OCI-LY3 (cell line): ENCODE data around the gene DENND2C.

Source experiments
- H2AFZ ChIP-seq: fragments of 200-600, 300-600 bp; shearing (Covaris generic); 2 replicates; pipeline ENCODE4 v1.6.0; 2014; ENCODE audit warnings: antibody characterized with exemption, low read depth, low read length
- H3K27ac ChIP-seq: fragments of 200-600, 300-600 bp; sonication (generic); 2 replicates; pipeline ENCODE4 v1.5.1; 2014; ENCODE audit warnings: mild to moderate bottlenecking, low read length, moderate library complexity, mixed read lengths
- H3K27me3 ChIP-seq: fragments of 200-600, 300-600 bp; sonication (generic); 2 replicates; pipeline ENCODE4 v1.6.1; 2014; ENCODE audit warnings: low read depth, low read length, mixed read lengths
- H3K36me3 ChIP-seq: fragments of 200-600, 300-600 bp; sonication (generic); replicated peaks from 2 replicates; pipeline ENCODE3; 2014; ENCODE audit warnings: low read depth, low read length, mixed read lengths
- H3K4me1 ChIP-seq: fragments of 300-600, 200-600 bp; sonication (generic); 2 replicates; pipeline ENCODE4 v1.6.1; 2014; ENCODE audit warnings: low read length, mixed read lengths
- H3K4me2 ChIP-seq: fragments of 200-600, 300-600 bp; sonication (generic); 2 replicates; pipeline ENCODE4 v1.6.1; 2014; ENCODE audit warnings: low read length, mixed read lengths
- H3K4me3 ChIP-seq: fragments of 300-600, 200-600 bp; sonication (generic); 2 replicates; pipeline ENCODE4 v1.5.1; 2014; ENCODE audit warnings: antibody characterized with exemption, mild to moderate bottlenecking, low read length, moderate library complexity
- H3K79me2 ChIP-seq: fragments of 300-600, 200-600 bp; shearing (Covaris generic); 2 replicates; pipeline ENCODE4 v1.6.1; 2014; ENCODE audit warnings: mild to moderate bottlenecking, low read length, mixed read lengths
- H3K9ac ChIP-seq: fragments of 300-600, 200-600 bp; shearing (Covaris generic); 2 replicates; pipeline ENCODE4 v1.6.0; 2014; ENCODE audit warnings: mild to moderate bottlenecking, low read length, moderate library complexity
- H3K9me3 ChIP-seq: fragments of 200-600, 300-600 bp; shearing (Covaris generic); 2 replicates; pipeline ENCODE4 v1.6.1; 2014; ENCODE audit warnings: low read length, mixed read lengths; ENCODE audit not compliant: insufficient read depth
- H4K20me1 ChIP-seq: fragments of 200-600, 300-600 bp; sonication (generic); 2 replicates; pipeline ENCODE4 v1.6.1; 2016; ENCODE audit warnings: low read length, mixed read lengths; ENCODE audit not compliant: insufficient read depth
- CTCF ChIP-seq: fragments of 200-600, 300-600 bp; sonication (generic); IDR thresholded peaks from 2 replicates; pipeline ENCODE4 v1.5.1; 2014; ENCODE audit warnings: antibody characterized with exemption, low read length, low read depth
- EZH2phosphoT487 ChIP-seq: fragments of 200-600 bp; shearing (Covaris generic); IDR thresholded peaks from 2 replicates; pipeline ENCODE4 v1.6.1; 2018; ENCODE audit warnings: antibody characterized with exemption, mixed run types, low read depth

DENND2C gene

GRCh38 chr1:114671011-114671938 lies 1.4 kb upstream of the DENND2C start:
- no peak overlapping the region for H3K9ac ChIP-seq
- no peaks in the 10 kb centered on the region for H3K9me3 ChIP-seq
- H3K4me3 ChIP-seq, result peak overlapping the region; percentile 86
- TF ChIP-seq EZH2phosphoT487, result no peak
- peak; percentile 47 for TF ChIP-seq CTCF
- H3K4me2 ChIP-seq, result 0 out of 2 replicates have a peak overlapping the region, but pooled peaks have one; percentile 35
- no peaks in the 10 kb centered on the region for H3K79me2 ChIP-seq
- peaks cover 5% of the 10 kb centered on the region; the same call in 1 of the 2 replicates for H3K4me1 ChIP-seq
- no peak overlapping the region for H2AFZ ChIP-seq
- no peaks in the 10 kb centered on the region for H4K20me1 ChIP-seq
- no peaks in the 10 kb centered on the region for H3K36me3 ChIP-seq
- H3K27me3 ChIP-seq, result peaks cover 9% of the 10 kb centered on the region; the same call in 1 of the 2 replicates
- H3K27ac ChIP-seq, result no peak overlapping the region

GRCh38 chr1:114670083-114671010 lies 498 bp upstream of the DENND2C start:
- H3K4me1 ChIP-seq, result peaks cover 5% of the 10 kb centered on the region; the same call in 1 of the 2 replicates
- no peaks in the 10 kb centered on the region for H3K9me3 ChIP-seq
- TF ChIP-seq EZH2phosphoT487 (no peak), CTCF (no peak)
- peak overlapping the region; percentile 83 for H2AFZ ChIP-seq
- H3K36me3 ChIP-seq, result no peaks in the 10 kb centered on the region
- H3K79me2 ChIP-seq, result no peaks in the 10 kb centered on the region
- no peaks in the 10 kb centered on the region for H4K20me1 ChIP-seq
- peak overlapping the region; percentile 41 for H3K9ac ChIP-seq
- H3K4me3 ChIP-seq, result peak overlapping the region; percentile 86
- no peak overlapping the region for H3K27ac ChIP-seq
- H3K4me2 ChIP-seq, result peak overlapping the region; percentile 83
- H3K27me3 ChIP-seq, result peaks cover 8% of the 10 kb centered on the region; the same call in 1 of the 2 replicates

- peak overlapping the region; percentile 87 for H2AFZ ChIP-seq
- H3K4me1 ChIP-seq, result peaks cover 5% of the 10 kb centered on the region; the same call in 1 of the 2 replicates
- no peaks in the 10 kb centered on the region for H3K79me2 ChIP-seq
- no peak for TF ChIP-seq CTCF
- no peak for TF ChIP-seq EZH2phosphoT487
- H3K9me3 ChIP-seq, result no peaks in the 10 kb centered on the region
- H3K27ac ChIP-seq, result no peak overlapping the region
- peak overlapping the region; percentile 86 for H3K4me3 ChIP-seq
- H4K20me1 ChIP-seq, result no peaks in the 10 kb centered on the region
- H3K9ac ChIP-seq, result peak overlapping the region; percentile 33
- peak overlapping the region; percentile 83 for H3K4me2 ChIP-seq
- peaks cover 8% of the 10 kb centered on the region; the same call in 1 of the 2 replicates for H3K27me3 ChIP-seq
- H3K36me3 ChIP-seq, result no peaks in the 10 kb centered on the region
Measured at GRCh38 chr1:114668784-114669561, 876 bp downstream of the DENND2C start.
